Fibroblast of lung (primary cell): Measurements from ENCODE around the gene HOXA13.

Experiments
- CTCF ChIP-seq, 2 donors: IDR thresholded peaks in 1 of 2; conservative IDR thresholded peaks in 1 of 2; 1 replicate in 1 of 2; 2 replicates in 1 of 2; pipeline ENCODE4 v1.5.1; 2011 to 2012; ENCODE audit warnings: low read length in 2 of 2, control low read depth in 1 of 2, inconsistent platforms in 1 of 2, low read depth in 1 of 2, mild to moderate bottlenecking in 1 of 2
- EZH2 ChIP-seq: IDR thresholded peaks from 2 replicates; pipeline ENCODE4 v1.5.1; 2012; ENCODE audit warnings: low read length, control low read depth, mild to moderate bottlenecking; ENCODE audit errors: missing control alignments

- TF ChIP-seq CTCF (conservative IDR thresholded peaks at IDR 0.05 in 1 of 2, IDR thresholded peaks at IDR 0.05 in 1 of 2; ENCODE audit: low read depth in 1 of 2, low read length in 2 of 2) (no peak), EZH2 (peak; percentile 96)
These were observed 14.7 kb downstream of the HOXA13 start, which contains the start of gene HOXA11 for GRCh38 chr7:27185013-27185853.
